ENCODE results near the gene MRPL28. TPM values are rescaled to one million over a fixed set of nuclear protein-coding genes. Genes with fewer than 3 reads are reported as not detected.
"Not testable (repeated sequence)": the region's sequence is repeated elsewhere in the genome, so short reads cannot be mapped to it uniquely, and the experiment has no call there.

The MRPL28 gene
- total and polyA plus RNA-seq, 2 donors (not counting 3 experiments of a cell fraction or from before 2014, with no cell fraction given), result 104 to 180 TPM

GRCh38 chr16:336269-336668, 34.1 kb downstream of the MRPL28 start:
- dilution Hi-C loops (cut with MboI; ENCODE audit: extremely low pct_ligation_motif_present, low sequenced_read_pairs) (no loop called here), intact Hi-C loops (cut with micrococcal nuclease) (no loop called here)
- DNase-seq (ENCODE audit: low read depth, low spot score), result no peak
- POLR2A ChIA-PET, result no interaction called here
- H3K4me1 ChIP-seq (ENCODE audit: control insufficient read depth, extremely low read depth, insufficient read depth, low read length), result no peaks in the 10 kb centered on the region
- H3K9me1 ChIP-seq (replicated peaks; ENCODE audit: control insufficient read depth, extremely low read depth, insufficient read depth, low read length), result no peaks in the 10 kb centered on the region
- no peak overlapping the region for H3K9ac ChIP-seq (replicated peaks; ENCODE audit: extremely low read depth, insufficient read depth, low read length)
- H2AFZ ChIP-seq (ENCODE audit: low read depth, low read length), result no peak overlapping the region
- CTCF ChIA-PET, result interaction anchor here (0.8 to 0.9 kb wide), 2 partner anchors 13 to 16 kb away, joined by 3 read pairs; no protein-coding TSS in a partner anchor
- H3K4me2 ChIP-seq (ENCODE audit: insufficient read depth, low read length), result no peak overlapping the region
- H4K20me1 ChIP-seq (replicated peaks; ENCODE audit: control insufficient read depth, extremely low read depth, insufficient read depth, low read length), result no peaks in the 10 kb centered on the region
- peaks cover 0 to 3% of the 10 kb centered on the region in 2 experiments for H3K36me3 ChIP-seq (ENCODE audit: control insufficient read depth in 2 of 2, extremely low read depth in 1 of 2, insufficient read depth in 2 of 2, low read length in 2 of 2)
- no peak overlapping the region for H3K4me3 ChIP-seq (replicated peaks in 1 of 3; ENCODE audit: insufficient read depth in 1 of 3, low read depth in 1 of 3, low read length in 3 of 3)
- no peak overlapping the region for H3K27ac ChIP-seq (ENCODE audit: insufficient read depth, low read depth, low read length)
- no peaks in the 10 kb centered on the region for H3K27me3 ChIP-seq (ENCODE audit: control insufficient read depth in 2 of 2, insufficient read depth in 2 of 2, low read length in 2 of 2)
- no peak for FAIRE-seq
- peaks cover 76% of the 10 kb centered on the region for H3K79me2 ChIP-seq (ENCODE audit: control insufficient read depth, insufficient read depth, low read length)
- BruUV-seq (replicated peaks), result no TSS peak
- TF ChIP-seq CTCF (IDR thresholded peaks at IDR 0.05; ENCODE audit: extremely low read depth in 1 of 2, insufficient read depth in 1 of 2, low read depth in 1 of 2, low read length in 2 of 2) (no peak), FOS (IDR thresholded peaks at IDR 0.05; ENCODE audit: borderline replicate concordance, insufficient read depth, low read length) (no peak), POLR2AphosphoS5 (IDR thresholded peaks at IDR 0.05; ENCODE audit: insufficient read depth, low read depth, low read length) (no peak), EZH2 (IDR thresholded peaks at IDR 0.05; ENCODE audit: borderline replicate concordance, low read depth, low read length, severe bottlenecking) (no peak), MAX (IDR thresholded peaks at IDR 0.05; ENCODE audit: insufficient read depth, insufficient read length) (no peak), GATA2 (IDR thresholded peaks at IDR 0.05; ENCODE audit: insufficient read depth, insufficient read length, low read depth, low read length) (no peak), JUN (IDR thresholded peaks at IDR 0.05; ENCODE audit: borderline replicate concordance, insufficient read depth, insufficient read length, low read depth) (no peak), POLR2A (IDR thresholded peaks at IDR 0.05; ENCODE audit: low read depth, low read length) (no peak), MYC (IDR thresholded peaks at IDR 0.05; ENCODE audit: low read depth, low read length) (no peak)
- H3K9me3 ChIP-seq (replicated peaks; ENCODE audit: control insufficient read depth, insufficient read depth, low read length), result no peaks in the 10 kb centered on the region

- DNase-seq (ENCODE audit: low read depth, low spot score); H3K36me3 ChIP-seq (ENCODE audit: control insufficient read depth in 2 of 2, extremely low read depth in 1 of 2, insufficient read depth in 2 of 2, low read length in 2 of 2); H3K4me3 ChIP-seq (replicated peaks in 1 of 3; ENCODE audit: insufficient read depth in 1 of 3, low read depth in 1 of 3, low read length in 3 of 3); H3K4me2 ChIP-seq (ENCODE audit: insufficient read depth, low read length); H3K9me3 ChIP-seq (replicated peaks; ENCODE audit: control insufficient read depth, insufficient read depth, low read length); H3K27me3 ChIP-seq (ENCODE audit: control insufficient read depth in 2 of 2, insufficient read depth in 2 of 2, low read length in 2 of 2); POLR2A ChIA-PET; H3K9me1 ChIP-seq (replicated peaks; ENCODE audit: control insufficient read depth, extremely low read depth, insufficient read depth, low read length); intact Hi-C loops (cut with micrococcal nuclease); BruUV-seq (replicated peaks); H4K20me1 ChIP-seq (replicated peaks; ENCODE audit: control insufficient read depth, extremely low read depth, insufficient read depth, low read length); dilution Hi-C loops (cut with MboI; ENCODE audit: extremely low pct_ligation_motif_present, low sequenced_read_pairs); H2AFZ ChIP-seq (ENCODE audit: low read depth, low read length); H3K9ac ChIP-seq (replicated peaks; ENCODE audit: extremely low read depth, insufficient read depth, low read length); H3K4me1 ChIP-seq (ENCODE audit: control insufficient read depth, extremely low read depth, insufficient read depth, low read length); H3K27ac ChIP-seq (ENCODE audit: insufficient read depth, low read depth, low read length): not testable (repeated sequence)
- H3K79me2 ChIP-seq (ENCODE audit: control insufficient read depth, insufficient read depth, low read length), result peaks cover 78% of the 10 kb centered on the region
- CTCF ChIA-PET, result interaction anchor here (0.8 kb wide), 1 partner anchor 17 kb away, joined by 3 read pairs; no protein-coding TSS in a partner anchor
- peak; percentile 21 for FAIRE-seq
Observed at GRCh38 chr16:334861-335632, 35.3 kb downstream of the MRPL28 start.

Data from endothelial cell of umbilical vein (primary cell).